ENCODE measurements around the gene ABCC1.

The ABCC1 gene

DNA sequence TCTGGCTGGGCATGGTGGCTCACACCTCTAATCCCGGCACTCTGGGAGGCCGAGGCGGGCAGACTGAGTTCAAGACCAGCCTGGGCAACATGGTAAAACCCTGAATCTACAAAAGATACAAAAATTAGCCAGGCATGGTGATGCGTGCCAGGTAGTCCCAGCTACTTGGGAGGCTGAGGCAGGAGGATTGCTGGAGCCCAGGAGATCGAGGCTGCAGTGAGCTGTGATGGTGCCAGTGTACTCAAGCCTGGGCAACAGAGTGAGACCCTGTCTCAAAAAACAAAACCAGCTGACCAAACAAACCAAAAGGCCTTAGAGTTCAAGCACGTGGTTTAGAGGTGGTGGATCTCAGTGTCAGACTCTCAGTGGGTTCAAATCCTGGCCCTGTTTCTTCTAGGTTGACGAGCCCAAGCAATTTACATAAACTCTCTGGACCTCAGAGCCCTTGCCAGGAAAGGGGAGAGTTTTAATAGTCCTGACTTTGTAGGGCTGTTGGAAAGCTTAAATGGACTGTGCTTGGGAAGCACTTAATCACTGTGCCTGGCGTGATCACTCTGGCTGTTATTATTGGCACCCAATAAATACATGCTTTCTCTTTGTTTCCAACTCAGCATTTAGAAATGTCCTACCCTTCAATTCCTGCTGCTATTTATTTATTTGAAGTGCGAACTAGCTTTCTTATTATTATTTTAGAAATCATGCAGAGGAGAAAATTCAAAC is 44.7 kb downstream of the ABCC1 start:
- DNase-seq (ENCODE audit: low read depth) = no peak

DNA sequence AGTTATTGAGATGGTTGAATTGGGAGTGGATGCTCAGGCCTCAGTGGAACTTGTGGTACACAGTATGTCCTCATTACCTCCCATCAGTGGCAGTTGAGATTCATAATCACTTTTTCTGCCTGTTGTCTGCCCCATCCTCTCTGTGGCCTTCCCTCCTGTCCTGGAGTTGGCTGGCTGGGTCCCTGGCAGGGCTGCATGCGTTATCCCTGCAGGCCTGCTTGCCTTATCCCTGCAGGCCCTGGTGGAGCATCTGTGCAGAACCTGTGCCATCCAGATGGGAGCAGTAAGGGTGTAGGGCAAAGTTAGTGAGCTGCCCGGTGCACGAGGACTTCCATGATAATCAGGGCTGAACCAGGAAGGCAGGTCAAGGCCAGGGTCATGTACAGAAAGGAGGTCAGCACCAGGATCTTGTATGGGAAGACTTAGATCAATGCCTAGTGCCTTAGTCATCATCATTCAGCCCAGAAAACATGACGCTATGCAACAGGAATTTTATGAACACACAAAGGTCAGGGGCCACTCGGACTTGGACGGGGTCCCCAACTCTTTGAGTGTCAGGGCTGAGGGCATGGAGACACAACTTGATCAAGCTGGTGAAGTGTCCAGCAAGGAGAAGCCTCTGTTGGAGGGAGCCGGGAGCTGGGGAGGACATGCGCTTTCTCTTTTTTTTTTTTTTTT is 47.2 kb downstream of the ABCC1 start:
- DNase-seq (ENCODE audit: low read depth) = no peak

DNA sequence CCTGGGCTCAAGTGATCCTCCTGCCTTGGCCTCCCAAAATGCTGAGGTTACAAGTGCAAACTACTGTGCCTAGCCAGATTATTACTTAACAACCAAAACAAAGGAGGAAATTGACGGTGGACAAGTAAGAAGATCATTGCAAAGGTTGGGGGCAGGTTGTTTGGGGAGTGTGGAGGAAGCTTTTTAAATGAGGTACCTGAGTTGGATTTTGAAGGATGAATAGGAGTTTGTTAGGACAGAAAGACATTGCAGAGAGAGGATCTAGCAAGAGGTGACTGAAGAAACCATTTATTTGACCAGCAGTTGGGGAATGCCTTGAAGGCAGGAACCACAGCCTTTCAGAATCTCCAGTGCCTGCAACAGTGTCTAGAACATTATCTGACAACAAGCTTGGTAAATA is 51.3 kb downstream of the ABCC1 start:
- no peak for DNase-seq (ENCODE audit: low read depth)

DNA sequence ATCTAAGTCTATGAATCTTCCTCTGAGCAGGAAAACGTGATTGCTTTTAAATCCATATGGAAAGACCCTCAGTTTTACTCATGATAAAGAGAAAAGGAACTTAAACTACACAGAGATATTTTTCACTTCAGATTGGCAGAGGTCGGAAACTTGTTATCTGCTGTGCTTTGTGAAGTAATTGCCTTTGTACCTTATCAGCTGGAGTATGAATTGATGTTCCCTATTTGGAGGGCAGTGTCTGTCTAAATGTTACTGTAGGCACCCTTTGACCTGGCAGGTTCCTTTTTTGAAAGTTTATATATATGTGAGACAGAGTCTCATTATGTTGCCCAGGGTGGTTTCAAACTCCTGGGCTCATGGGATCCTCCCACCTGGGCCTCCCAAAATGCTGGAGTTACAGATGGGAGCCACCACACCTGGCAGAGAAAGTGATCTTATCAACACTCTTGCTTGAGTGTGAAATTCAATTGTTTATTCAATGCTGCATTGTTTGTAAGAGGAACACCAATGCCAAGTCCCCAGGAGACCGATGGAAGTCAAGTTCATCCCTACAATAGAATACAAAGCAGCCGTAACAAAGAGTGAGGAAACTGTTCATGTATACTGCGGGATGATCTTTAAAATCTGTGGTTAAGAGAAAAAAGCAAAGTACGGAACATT is 52.3 kb downstream of the ABCC1 start:
- DNase-seq (ENCODE audit: low read depth) = no peak

DNA sequence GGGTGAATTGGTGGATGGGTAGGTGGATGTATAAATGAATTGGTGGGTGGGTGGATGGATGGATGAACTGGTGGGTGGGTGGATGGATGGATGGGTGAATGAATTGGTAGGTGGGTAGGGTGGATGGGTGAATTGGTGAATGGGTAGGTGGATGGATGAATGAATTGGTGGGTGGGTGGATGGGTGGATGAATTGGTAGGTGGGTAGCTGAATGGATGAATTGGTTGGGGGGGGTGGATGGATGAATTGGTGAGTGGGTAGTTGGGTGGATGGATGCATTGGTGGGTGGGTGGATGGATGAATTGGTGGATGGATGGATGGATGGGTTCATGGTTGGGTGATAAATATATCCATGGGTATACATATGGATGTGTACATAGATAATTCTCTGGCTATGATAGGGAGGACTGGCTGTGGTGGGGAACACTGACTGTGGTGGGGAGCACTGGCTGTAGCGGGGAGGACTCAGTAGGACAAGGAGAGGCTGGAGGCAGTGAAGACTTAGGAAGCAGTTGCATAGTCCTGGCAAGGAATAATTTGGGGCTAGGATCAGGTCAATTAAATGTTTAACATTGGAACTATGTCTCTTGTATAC is 54.4 kb downstream of the ABCC1 start:
- DNase-seq (ENCODE audit: low read depth) = no peak

DNA sequence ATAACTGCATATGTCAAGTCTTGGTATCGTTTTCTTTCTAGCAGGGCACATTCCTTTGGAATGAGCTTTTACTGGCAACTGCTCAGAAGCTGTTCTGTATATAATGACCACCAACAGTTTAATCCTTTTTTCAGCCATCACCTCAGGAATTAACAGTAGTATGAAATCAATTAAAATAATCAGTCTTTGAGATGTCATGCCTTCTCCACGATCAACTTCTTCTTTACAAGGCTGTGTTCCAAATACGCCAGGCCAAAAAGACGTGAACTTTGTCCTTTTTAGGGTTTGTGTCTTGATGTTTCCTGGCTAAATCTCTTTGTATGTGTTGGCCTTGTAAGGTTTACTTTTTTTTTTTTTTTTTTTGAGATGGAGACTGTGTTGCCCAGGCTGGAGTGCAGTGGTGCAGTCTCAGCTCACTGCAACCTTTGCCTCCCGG is 54.9 kb downstream of the ABCC1 start:
- no peak for DNase-seq (ENCODE audit: low read depth)

DNA sequence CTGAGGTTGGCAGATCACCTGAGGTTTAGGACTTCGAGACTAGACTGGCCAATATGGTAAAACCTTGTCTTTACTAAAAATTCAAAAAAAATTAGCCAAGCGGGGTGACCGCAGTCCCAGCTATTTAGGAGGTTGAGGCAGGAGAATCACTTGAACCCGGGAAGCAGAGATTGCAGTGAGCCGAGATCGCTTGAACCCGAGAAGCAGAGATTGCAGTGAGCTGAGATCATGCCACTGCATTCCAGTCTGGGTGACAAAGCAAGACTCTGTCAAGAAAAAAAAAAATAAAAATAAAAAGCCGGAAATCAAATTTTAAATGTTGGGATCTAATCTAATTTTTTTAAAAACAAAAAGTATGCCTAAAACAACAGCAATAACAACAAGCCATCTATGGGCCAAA is 56.3 kb downstream of the ABCC1 start:
- no peak for DNase-seq (ENCODE audit: low read depth)

DNA sequence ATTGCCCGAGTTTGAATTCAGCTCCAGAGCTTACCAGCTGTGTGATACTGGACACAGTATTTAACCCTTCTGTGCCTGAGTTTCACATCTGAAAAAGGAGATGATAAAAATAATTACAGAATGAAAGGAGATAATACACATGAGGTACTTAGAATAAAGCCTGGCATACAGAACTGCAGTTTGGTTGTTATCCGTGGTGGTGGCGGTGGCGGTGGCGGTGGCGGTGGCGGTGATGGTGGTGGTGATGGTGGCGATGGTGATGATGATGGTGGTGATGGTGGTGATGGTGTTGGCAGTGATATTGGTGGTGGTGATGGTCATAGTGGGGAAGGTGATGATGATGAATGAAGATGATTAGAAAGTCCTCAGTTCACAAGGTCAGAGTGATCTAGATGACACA is 57.2 kb downstream of the ABCC1 start:
- no peak for DNase-seq (ENCODE audit: low read depth)

DNA sequence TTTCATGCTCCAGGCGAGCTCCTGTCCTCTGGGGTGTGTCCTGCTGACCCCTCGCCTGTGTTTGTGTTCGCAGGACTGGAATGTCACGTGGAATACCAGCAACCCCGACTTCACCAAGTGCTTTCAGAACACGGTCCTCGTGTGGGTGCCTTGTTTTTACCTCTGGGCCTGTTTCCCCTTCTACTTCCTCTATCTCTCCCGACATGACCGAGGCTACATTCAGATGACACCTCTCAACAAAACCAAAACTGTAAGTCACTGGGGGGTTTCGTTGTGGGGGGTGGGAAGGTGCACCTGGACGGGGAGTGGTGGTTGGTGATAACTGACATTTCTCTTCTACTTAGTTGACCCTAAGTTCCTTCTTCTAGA is 58.3 kb downstream of the ABCC1 start:
- no peak for DNase-seq (ENCODE audit: low read depth)

DNA sequence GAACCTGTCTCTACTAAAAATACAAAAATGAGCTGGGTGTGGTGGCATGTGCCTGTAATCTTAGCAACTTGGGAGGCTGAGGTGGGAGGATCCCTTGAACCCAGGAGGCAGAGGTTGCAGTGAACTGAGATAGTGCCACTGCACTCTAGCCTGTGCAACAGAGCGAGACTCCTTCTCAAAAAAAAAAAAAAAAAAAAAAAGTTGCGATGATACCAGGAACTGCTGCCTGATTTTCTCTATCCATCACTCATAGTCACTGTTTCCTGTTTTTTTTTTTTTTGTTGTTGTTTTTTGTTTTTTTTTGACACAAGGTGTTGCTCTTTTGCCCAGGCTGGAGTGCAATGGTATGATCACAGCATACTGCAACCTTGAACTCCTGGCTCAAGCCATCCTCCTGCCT is 59.2 kb downstream of the ABCC1 start:
- DNase-seq (ENCODE audit: low read depth) = no peak

DNA sequence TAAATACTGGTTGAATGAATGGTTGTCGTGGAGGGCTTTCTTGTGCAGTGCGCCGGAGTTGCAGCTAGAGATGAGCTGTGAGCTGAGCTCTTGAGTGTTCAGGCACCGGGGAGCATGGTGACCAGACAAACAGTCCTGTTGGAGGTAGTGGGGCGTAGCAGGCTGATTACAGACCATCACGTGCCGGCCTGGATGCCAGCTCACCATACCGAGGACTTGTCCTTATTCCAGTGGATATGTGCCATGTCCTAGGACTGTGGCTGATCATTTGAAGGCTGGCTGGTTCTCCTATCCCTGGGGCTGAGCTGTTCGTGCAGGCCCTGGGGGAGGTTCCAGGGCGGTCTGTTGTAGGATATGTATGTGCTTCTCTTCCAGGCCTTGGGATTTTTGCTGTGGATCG is 60.0 kb downstream of the ABCC1 start:
- DNase-seq (ENCODE audit: low read depth) = no peak

DNA sequence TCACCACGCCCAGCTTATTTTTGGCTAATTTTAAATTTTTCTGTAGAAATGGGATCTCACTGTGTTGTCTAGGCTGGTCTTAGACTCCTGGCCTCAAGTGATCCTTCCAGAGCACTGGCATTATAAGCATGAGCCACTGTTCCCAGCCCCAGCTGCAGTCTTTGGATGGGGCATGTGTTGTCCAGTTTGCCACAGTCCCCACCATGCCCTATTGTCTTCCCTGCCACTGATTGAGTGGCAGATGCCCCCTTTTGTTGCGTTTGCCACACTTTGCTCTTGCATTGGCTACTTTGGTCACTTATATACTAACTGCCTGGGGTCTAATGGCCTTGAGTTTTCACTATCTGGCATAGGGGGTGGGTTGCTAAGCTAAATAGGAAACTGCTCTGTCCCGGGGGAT is 60.8 kb downstream of the ABCC1 start:
- DNase-seq (ENCODE audit: low read depth) = no peak

DNA sequence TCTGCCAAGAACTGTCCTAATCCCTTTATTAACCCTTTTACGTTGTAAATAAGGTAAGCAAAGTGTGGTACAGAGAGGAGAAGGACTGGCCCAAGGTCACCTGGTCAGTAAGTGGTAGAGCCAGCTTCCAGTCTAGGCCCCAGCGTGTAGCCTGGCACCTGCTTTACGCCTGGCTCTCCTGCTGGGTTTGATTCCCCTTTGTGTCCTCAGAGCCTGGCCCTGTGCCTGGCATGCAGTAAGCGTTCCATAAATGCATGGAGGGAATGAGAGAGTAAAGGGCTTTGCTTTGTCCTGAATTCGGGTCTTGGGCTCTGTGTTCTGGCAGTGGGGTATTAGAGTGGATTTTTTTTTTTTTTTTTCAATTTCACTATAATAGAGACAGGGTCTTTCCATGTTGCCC is 62.7 kb downstream of the ABCC1 start:
- DNase-seq (ENCODE audit: low read depth) = no peak

DNA sequence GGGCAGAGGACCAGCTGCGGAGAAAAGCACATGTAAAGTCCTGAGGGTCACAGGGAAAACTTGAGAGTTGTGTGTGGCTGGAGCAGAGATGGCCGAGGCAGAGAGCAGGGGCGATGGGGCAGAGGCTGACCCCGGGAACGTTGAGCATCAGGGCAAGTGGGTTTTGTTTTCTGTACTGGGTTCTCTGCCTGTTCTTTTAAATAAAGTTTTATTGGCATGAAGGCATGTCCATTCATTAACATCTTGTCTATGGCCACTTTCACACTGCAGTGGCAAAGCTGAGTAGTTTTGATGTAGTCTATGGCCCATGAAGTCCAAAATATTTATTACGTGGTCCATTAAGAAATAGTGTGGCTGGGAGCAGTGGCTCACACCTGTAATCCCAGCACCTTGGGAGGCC is 64.4 kb downstream of the ABCC1 start:
- DNase-seq (ENCODE audit: low read depth) = no peak

DNA sequence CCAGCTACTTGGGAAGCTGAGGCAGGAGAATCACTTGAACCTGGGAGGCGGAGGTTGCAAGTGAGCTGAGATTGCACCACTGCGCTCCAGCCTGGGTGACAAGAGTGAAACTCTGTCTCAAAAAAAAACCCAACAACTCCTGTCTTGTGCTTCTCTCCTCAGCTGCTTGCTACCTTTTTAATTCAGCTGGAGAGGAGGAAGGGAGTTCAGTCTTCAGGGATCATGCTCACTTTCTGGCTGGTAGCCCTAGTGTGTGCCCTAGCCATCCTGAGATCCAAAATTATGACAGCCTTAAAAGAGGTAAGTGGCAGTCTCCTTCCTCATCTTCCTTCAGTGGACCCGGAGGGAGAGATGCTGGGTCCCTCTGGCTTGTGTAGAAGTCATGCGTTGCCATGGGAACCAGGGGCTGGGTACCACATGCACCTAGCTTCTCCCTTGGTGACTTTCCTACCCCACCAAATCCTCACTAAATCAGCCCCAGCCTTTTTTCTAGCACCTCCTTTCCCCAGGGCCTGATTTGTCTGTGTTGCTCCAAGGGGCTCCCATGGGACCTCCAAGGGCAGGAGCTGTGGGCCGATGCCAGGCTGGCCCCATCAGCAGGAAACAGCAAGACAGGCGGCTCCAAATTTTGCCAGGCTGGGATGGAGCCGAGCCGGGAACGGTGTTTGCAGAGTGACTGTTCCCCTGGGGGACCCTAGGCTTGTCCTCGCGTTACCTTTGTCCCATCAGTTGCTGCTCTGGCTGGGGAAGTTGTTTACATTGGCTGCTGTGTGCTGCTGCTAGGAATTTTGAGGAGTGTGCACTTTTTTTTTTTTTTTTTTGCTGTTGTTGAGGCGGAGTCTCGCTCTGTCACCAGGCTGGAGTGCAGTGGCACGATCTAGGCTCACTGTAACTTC is 65.2 kb downstream of the ABCC1 start:
- DNase-seq (ENCODE audit: low read depth) = no peak

DNA sequence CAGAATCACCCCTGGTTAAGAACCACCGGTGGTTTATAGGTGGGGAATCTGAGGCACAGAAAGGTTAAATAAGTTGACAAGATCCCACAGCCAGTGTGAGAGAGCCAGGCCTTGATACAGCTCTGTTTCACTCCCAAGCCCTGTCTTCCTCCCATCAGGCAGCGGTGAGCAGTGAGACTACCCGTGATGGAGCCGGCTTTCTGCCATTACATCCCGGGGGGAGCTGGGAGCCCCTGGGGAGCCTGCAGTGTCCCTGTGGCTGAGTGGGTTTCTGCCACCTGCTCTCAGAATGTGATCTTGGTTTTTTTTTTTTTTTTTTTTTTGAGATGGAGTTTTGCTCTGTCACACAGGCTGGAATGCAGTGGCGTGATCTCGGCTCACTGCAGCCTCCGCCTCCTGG is 66.4 kb downstream of the ABCC1 start:
- no peak for DNase-seq (ENCODE audit: low read depth)

DNA sequence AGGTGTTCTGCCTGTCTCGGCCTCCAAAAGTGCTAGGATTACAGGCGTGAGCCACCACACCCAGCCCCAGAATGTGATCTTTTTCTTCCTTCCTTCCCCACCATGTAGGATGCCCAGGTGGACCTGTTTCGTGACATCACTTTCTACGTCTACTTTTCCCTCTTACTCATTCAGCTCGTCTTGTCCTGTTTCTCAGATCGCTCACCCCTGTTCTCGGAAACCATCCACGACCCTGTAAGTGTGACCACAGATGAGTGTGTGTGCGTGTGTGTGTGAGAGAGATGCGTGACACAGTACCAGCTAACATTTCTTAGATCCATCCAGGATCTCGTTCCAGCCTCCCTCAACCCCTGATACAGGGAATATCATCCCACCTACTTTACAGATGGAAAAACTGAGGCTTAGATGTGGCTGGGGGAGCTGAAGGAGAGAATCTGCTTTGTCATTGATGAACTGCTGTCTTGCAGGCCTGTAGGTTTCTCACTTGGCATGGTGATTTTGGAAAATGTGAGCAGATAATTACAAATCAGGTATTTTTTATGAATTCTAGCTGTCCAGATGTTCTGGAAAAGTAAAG is 67.1 kb downstream of the ABCC1 start:
- no peak for DNase-seq (ENCODE audit: low read depth)

DNA sequence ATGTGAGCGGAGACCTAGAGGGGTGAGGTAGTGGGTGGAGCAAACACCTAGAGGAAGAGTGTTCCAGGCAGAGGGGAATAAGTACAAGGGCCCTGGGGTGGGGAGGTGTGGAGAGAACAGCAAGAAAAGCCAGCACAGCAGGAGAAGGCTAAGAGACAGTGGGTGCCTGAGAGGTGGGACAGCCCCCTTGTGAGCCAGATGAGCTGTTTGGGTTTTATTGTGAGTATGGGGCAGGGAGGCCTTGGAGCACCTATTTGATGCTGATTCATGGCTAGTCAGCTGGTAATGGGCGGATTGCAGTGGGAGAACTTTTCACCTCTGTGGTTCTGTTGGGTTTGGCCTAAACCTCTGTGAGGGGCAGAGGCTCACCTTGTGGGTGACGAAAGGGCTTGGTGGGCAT is 68.4 kb downstream of the ABCC1 start:
- no peak for DNase-seq (ENCODE audit: low read depth)

DNA sequence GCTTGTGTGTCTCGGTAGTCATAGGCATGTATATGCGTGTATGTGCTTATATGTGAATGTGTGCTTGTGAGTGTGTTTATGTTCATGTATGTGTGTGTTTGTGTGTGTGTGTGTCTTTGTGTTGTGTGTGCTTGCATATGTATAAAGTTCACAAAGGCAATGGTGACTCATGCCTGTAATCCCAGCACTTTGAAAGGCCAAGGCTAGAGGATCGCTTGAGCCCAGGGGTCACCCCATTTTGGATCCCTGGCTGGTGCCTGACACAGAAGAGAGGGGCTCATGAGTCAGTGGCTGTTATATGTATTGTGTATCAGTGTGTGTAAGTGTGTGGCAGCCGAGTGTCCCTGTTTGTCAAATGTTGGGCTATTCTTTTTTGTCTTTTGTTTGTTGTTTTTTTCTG is 69.3 kb downstream of the ABCC1 start:
- no peak for DNase-seq (ENCODE audit: low read depth)

DNA sequence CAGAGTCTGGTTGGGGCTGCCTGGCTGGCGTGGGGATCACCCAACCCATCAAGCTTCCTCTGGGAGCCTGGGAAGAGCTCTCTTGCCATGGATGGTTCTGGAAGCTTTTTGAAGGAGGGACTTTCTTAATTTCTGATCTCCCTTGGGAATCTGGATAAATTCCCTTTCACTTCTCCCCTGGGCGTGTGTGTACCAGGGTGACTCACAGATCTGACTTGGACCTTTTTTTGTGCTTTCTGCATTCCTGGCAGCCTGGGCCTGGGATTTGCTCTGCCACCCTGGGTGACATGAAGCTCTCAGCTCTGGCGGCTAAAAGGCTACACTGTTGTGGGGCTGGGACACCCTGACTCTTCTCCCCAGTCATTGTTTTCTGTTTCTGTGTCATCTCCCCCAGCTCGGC is 70.1 kb downstream of the ABCC1 start:
- no peak for DNase-seq (ENCODE audit: low read depth)

DNA sequence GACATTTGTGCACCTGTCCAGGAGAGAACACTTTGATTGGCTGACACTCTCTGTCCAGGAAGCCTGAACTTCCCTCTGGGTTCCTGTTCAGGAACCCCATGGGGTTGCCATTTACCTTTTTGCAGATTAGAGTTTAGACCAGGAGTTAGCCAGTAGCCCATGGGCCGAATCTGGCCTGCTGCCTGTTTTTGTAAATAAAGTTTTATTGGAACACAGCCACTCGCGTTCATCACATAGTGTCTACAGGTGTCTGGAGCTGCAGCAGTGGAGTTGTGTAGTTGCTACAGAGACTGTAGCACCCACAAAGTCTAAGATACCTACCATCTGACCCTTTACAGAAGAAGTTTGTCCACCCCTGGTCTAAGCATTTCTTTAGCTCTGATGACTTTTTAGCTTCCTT is 70.9 kb downstream of the ABCC1 start:
- no peak for DNase-seq (ENCODE audit: low read depth)

DNA sequence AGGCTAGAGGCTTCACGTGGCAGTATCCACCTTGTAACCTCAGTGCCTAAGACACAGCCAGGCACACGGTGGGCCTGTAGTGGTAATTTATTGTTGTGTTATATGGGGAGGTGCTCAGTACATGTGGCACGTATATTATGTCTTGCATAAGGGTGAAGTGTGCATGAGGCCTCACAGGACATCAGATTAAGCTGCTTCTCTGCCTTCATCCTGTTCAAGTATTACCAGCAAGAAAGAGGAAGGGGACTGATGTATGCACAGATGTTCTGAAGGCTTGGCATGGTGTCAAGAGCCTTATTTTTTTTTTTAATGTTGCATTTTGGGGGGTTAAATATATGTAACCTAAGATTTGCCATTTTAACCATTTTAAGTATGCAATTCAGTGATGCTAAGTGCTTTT is 71.6 kb downstream of the ABCC1 start:
- DNase-seq (ENCODE audit: low read depth) = no peak

Data from CMK (cell line).